GM21737 (cell line): ENCODE results near the gene MMP15.
A peak's percentile ranks its signal among the peaks of the same experiment; 100 is the strongest.
"Not testable (repeated sequence)": the region's sequence is repeated elsewhere in the genome, so short reads cannot be mapped to it uniquely, and the experiment has no call there.

ENCODE experiments used
- ATAC-seq: cut with Tn5 transposase; IDR thresholded peaks from one replicate; pipeline ENCODE4 v1.9.1; 2021; ENCODE audit warnings: mild to moderate bottlenecking, moderate library complexity; ENCODE audit not compliant: unreplicated experiment

The MMP15 gene

DNA sequence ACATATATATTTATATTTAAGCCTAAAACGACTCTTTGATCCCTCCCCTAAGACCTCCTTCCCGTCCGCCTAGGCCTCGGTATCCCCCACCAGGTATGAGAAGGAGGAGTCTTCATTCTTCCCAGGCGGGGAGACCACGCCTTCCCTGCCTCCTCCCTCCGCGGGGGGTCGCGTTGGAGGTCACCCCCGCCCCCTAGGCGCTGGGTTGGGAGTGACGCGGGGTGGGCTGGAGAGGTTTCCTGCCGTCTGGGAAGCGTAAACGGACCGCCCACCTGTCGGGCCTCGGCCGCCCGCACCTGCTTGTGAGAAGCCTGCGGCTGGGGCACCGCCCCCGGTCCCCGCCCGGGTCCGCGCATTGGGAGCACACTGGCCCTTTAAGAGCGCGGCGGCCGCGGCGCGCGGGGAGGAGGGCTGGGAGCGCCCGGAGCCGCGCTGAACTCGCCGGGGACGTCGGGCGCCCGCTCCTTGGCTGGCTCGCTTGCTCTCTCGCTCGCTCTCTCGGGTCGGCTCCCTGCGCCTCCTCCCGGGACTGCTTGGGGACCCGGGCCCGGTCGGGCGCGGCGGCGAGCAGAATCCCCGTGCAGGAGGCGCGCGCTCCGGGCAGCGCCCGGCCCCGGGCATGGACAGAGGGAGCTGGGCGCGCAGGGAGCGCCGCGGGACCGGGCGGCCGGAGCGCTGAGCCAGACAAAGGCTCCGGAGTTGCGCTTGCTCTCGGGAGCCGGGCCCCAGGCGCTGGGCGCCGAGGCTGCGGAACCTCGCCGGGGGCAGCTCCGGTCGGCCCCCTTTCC lies at the start of gene MMP15:
Gene MMP15, plus strand, starts transcription at position 404 of the 788 bp plus-strand sequence. CDS start 597 bp downstream, outside the sequence.
- ATAC-seq, result peak; percentile 61

DNA sequence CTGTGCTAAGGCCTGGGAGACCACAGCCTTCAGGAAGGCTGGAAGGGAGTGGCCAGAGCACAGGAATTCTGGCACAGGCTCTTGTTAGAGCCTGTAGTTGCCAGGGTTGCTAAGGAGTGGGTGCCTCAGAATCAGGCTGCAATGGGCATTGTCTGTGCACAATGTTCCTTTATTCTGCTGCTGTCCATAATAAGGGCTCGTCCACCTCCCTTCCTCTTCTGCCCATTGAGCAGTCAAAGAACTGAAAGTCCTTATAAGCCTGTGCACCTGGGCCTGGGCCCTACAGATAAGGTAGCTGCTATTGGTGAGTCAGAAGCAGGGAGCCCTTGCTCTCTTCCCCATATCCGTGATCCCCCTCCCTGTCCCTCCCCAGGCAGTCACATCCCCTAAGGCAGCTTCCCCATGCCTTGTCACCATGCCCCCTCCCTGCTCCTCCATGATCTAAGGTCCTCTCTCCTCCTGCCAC lies 49.2 kb upstream of the MMP15 start:
- ATAC-seq, result no peak

DNA sequence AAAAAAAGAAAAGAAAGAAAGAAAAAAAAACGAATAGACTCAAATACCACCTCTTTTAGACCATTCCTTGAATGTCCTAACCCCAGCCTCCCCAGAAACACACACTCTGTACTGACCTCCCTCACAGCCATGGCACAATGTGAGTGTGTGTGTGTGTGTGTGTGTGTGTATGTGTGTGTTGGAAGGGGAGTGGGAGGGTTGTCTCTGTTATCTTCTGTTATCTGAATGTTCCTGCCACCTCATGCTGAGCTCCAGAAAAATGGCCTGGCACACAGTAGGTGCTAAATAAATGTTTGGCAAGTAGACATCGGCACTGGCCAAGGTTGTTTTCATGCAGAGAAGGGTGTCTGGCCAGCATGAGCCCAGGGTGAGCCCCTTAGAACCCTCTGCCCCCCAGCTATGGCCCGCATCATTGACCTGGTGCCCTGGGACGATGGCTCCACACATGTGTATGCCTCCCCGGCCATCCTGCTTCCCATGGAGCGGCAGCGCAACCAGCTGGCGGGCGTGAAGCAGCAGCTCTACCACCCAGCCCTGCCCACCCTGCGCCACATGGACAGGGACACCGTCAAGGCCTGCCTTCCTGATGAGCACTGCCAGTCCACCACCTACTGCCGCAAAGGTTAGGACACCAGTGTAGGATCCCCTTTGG lies 48.0 kb upstream of the MMP15 start:
- ATAC-seq, result no peak

DNA sequence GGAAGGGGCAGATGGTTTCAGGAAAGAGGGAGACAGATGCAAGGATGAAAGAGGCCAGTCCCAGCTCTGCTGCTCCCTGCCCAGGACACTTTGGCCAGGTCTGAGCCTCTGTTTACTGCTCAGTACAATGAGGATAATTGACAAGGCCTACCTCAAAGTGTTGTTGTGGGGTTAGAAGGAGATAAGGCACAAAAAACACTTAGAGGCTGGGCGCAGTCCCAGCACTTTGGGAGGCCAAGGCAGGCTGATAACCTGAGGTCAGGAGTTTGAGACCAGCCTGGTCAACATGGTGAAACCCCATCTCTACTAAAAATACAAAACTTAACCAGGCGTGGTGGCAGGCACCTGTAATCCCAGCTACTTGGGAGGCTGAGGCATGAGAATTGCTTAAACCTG lies 47.5 kb upstream of the MMP15 start:
- not testable (repeated sequence) for ATAC-seq

- ATAC-seq, result no peak
Observed at GRCh38 chr16:57979006-57979585, 46.5 kb upstream of the MMP15 start.

DNA sequence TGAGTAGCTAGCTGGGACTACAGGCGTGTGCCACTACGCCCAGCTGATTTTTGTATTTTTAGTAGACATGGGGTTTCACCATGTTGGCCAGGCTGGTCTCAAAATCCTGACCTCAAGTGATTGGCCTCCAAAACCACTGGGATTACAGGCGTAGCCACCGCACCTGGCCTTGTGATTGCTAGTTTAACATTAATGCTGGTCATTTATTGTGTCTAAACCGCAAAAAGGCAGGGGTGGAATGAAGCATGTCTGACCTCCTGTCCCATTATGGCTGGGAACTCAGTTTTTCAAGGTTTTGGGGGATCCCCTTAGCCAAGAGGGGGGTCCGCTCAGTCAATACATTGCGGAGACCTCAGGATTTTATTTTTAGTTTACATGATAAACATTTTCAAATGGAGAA lies 43.9 kb upstream of the MMP15 start:
- no peak for ATAC-seq

- ATAC-seq, result no peak
Observed at GRCh38 chr16:57982385-57982784, 43.2 kb upstream of the MMP15 start.

- ATAC-seq, result peak; percentile 73
Observed at GRCh38 chr16:57984443-57985203, 40.9 kb upstream of the MMP15 start.

GRCh38 chr16:57985204-57986181 lies 40.1 kb upstream of the MMP15 start:
- ATAC-seq, result peak; percentile 24

DNA sequence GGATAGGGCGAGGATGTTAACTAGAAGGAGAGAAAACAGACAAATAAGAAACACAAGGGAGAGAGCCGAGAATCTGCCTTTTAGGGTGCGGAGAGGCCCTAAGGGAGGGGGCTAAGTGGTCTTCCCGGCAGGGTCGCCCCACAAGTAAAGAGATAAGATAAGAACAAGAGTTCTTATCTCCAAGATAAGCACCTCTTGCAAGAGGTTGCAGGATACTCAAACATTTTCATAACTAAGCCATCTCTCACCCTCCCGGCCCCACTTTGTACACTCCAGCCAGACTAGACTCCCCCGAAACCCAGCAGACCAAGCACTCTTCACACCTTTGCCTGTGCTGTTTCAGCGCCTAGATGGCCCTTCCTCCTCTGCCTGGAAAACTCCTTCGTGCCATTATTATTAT lies 39.4 kb upstream of the MMP15 start:
- no peak for ATAC-seq

DNA sequence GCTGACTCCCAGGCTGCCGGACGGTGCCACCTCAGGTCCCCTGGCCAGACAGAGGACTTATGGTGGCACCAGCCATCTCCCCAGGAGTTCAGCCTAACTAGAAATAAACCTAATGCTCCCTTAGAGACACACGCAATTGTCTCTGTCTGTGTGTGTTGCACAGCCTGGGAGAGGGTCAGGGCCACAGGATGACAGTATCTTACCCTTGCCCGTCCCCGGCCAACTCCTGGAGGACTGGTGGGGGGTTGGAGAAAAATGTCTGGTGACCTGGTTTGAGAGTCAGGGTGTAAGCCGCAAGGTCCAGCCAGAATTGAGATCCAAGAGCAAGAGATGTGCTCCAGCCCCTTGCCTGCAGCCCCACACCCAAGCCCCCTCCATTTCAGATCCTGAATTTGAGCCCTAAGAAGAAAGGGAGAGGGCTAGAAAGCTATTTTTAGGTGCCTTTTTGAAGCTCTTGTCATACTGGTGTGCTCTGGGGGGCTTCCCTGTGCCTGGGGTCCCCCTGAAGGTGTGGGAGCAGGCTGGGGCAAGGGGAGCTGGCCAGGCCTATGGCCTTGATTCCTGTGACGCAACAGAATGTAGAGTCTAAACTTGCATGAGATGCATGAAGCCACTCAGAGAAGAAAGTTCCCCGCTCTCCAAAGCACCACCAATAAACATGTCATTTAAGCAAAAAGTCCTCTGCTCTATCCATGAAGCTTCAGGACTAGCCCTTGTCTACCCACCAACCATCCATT lies 37.9 kb upstream of the MMP15 start:
- ATAC-seq, result no peak

- ATAC-seq, result no peak
Observed at GRCh38 chr16:57988929-57989328, 36.6 kb upstream of the MMP15 start.

GRCh38 chr16:57991551-57992059 lies 33.9 kb upstream of the MMP15 start:
- ATAC-seq, result no peak

- no peak for ATAC-seq
Observed at GRCh38 chr16:57992084-57992483, 33.5 kb upstream of the MMP15 start.

GRCh38 chr16:57993438-57993837 lies 32.1 kb upstream of the MMP15 start:
- no peak for ATAC-seq

DNA sequence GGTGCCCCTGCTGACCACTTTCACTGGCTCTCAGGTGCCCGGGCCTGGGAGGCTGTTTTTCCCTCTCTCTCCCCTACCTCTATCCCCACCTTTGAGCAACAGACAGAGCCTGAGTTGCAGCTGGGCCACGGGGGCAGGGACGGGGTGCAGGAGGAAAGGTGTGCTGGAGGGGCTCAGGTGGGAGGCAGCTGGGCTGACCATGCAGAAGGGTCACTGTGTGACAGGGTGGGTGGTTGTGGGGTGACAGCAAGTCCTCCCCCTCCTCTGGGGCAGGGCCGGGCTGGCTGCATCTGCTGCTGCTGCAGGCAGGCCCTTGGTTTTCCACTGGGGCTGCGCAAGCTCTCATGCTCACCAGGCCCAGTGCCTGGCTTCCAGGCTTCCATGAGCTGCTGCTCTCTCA lies 31.7 kb upstream of the MMP15 start:
- no peak for ATAC-seq

DNA sequence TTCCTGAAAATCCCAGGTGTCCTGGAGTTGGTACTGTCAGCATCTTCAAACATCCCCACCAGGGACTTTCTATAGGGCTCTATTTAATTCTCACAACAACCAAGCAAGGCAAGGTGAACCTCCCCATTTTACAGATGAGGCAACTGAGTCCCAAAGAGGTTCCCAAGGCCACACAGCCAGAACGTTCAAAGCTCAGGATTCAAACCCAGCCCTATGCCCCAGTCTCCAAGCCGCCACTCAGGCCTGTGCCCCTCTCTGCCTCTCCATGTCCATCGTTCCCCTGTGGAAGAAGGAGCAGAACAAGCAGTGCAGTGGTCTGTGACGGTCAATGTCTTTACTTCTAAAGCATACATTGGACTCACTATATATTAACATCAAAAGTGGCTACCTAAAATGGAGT lies 31.2 kb upstream of the MMP15 start:
- no peak for ATAC-seq

GRCh38 chr16:57994778-57995177 lies 30.8 kb upstream of the MMP15 start:
- ATAC-seq, result no peak

GRCh38 chr16:57995721-57996405 lies 29.7 kb upstream of the MMP15 start:
- ATAC-seq, result no peak
